ENCODE results near the gene ACY1. TPM values are rescaled to one million over a fixed set of nuclear protein-coding genes. Genes with fewer than 3 reads are reported as not detected.

The ACY1 gene
- total and polyA plus RNA-seq, 2 donors (not counting 3 experiments of a cell fraction or from before 2014, with no cell fraction given), result 13.4 to 32.9 TPM

DNA sequence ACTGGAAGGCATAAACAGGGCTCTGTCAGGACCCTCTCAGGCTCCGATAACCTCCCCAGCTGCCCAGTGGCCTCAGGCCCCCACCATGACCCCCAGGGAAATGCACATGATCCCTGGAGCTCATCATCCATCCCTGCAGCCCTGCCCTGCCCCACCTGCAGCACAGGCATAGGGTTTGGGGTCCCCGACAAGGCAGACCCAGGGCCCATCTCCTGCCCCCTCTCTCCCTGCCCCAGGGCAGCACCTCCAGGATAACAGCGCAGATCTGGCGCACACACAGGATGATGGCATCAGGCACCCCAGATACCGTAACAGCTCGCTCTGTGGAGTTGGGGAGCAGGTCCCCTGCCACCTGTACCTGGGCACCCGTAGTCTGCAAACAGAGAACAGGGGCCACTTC is 23.7 kb upstream of the ACY1 start:
- TF ChIP-seq GATA2 (IDR thresholded peaks at IDR 0.05; ENCODE audit: insufficient read depth, insufficient read length, low read depth, low read length) (no peak), POLR2AphosphoS5 (IDR thresholded peaks at IDR 0.05; ENCODE audit: insufficient read depth, low read depth, low read length) (no peak), POLR2A (IDR thresholded peaks at IDR 0.05; ENCODE audit: low read depth, low read length) (no peak), MYC (IDR thresholded peaks at IDR 0.05; ENCODE audit: low read depth, low read length) (no peak), FOS (IDR thresholded peaks at IDR 0.05; ENCODE audit: borderline replicate concordance, insufficient read depth, low read length) (no peak), CTCF (IDR thresholded peaks at IDR 0.05; ENCODE audit: extremely low read depth in 1 of 2, insufficient read depth in 1 of 2, low read depth in 1 of 2, low read length in 2 of 2) (no peak), MAX (IDR thresholded peaks at IDR 0.05; ENCODE audit: insufficient read depth, insufficient read length) (no peak), JUN (IDR thresholded peaks at IDR 0.05; ENCODE audit: borderline replicate concordance, insufficient read depth, insufficient read length, low read depth) (no peak), EZH2 (IDR thresholded peaks at IDR 0.05; ENCODE audit: borderline replicate concordance, low read depth, low read length, severe bottlenecking) (no peak)
- H3K4me1 ChIP-seq (ENCODE audit: control insufficient read depth, extremely low read depth, insufficient read depth, low read length), result no peaks in the 10 kb centered on the region
- peaks cover 0 to 2% of the 10 kb centered on the region in 2 experiments for H3K36me3 ChIP-seq (ENCODE audit: control insufficient read depth in 2 of 2, extremely low read depth in 1 of 2, insufficient read depth in 2 of 2, low read length in 2 of 2)
- BruUV-seq (replicated peaks), result no TSS peak
- no peaks in the 10 kb centered on the region for H3K79me2 ChIP-seq (ENCODE audit: control insufficient read depth, insufficient read depth, low read length)
- DNase-seq (ENCODE audit: low read depth, low spot score) (no peak), FAIRE-seq (no peak)
- H3K9ac ChIP-seq (replicated peaks; ENCODE audit: extremely low read depth, insufficient read depth, low read length), result no peak overlapping the region
- no peaks in the 10 kb centered on the region for H3K9me3 ChIP-seq (replicated peaks; ENCODE audit: control insufficient read depth, insufficient read depth, low read length)
- ChIA-PET CTCF (interaction anchor here (1.0 to 1.9 kb wide), 2 partner anchors 14 to 23 kb away, joined by 3 to 8 read pairs; partner anchors contain the start of gene ABHD14B), POLR2A (no interaction called here)
- H3K27ac ChIP-seq (ENCODE audit: insufficient read depth, low read depth, low read length), result no peak overlapping the region
- H3K9me1 ChIP-seq (replicated peaks; ENCODE audit: control insufficient read depth, extremely low read depth, insufficient read depth, low read length), result no peaks in the 10 kb centered on the region
- H4K20me1 ChIP-seq (replicated peaks; ENCODE audit: control insufficient read depth, extremely low read depth, insufficient read depth, low read length), result no peaks in the 10 kb centered on the region
- H3K4me2 ChIP-seq (ENCODE audit: insufficient read depth, low read length), result no peak overlapping the region
- no peak overlapping the region for H2AFZ ChIP-seq (ENCODE audit: low read depth, low read length)
- H3K27me3 ChIP-seq (ENCODE audit: control insufficient read depth in 2 of 2, insufficient read depth in 2 of 2, low read length in 2 of 2), result peaks cover 2 to 4% of the 10 kb centered on the region in 2 experiments
- intact Hi-C loops (cut with micrococcal nuclease), result no loop called here
- dilution Hi-C loops (cut with MboI; ENCODE audit: extremely low pct_ligation_motif_present, low sequenced_read_pairs), result no loop called here
- H3K4me3 ChIP-seq (replicated peaks in 1 of 3; ENCODE audit: insufficient read depth in 1 of 3, low read depth in 1 of 3, low read length in 3 of 3), result no peak overlapping the region

Data from endothelial cell of umbilical vein (primary cell).